OCI-LY7 (cell line): ENCODE measurements around the gene FAR1. TPM values are rescaled to one million over a fixed set of nuclear protein-coding genes. Genes with fewer than 3 reads are reported as not detected.
"Not testable (repeated sequence)": the region's sequence is repeated elsewhere in the genome, so short reads cannot be mapped to it uniquely, and the experiment has no call there.

Experiments
- BruUV-seq: library from RNA; stranded (reverse); fragments of 400-500 nt; replicated peaks from 2 replicates; lab custom pipeline; 2021; lab: Mats Ljungman, UMichigan
- CTCF ChIA-PET: fragments of 300-600 bp; sonication (Branson Sonifier 250); formaldehyde crosslinking; loops from one replicate; lab custom pipeline; 2022; ENCODE audit warnings: antibody characterized with exemption; ENCODE audit not compliant: unreplicated experiment; lab: Charles Lee
- POLR2A ChIA-PET: fragments of 300-600 bp; sonication (Branson Sonifier 250); formaldehyde crosslinking; loops from one replicate; lab custom pipeline; 2022; ENCODE audit warnings: antibody characterized with exemption; lab: Charles Lee
- DNase-seq: peaks from one replicate; pipeline ENCODE4 v3.0.0-alpha.2; 2015; ENCODE audit warnings: low spot score
- H2AFZ ChIP-seq: fragments of 200-600 bp; sonication (generic), shearing (Covaris generic); 2 replicates; pipeline ENCODE4 v1.6.1; 2014; ENCODE audit warnings: mild to moderate bottlenecking, antibody characterized with exemption, low read length, moderate library complexity
- H3K27ac ChIP-seq: fragments of 200-600 bp; sonication (generic); 2 replicates; pipeline ENCODE4 v1.5.1; 2014; ENCODE audit warnings: mixed run types, low read depth, mild to moderate bottlenecking, moderate library complexity, low read length, inconsistent platforms; ENCODE audit not compliant: poor library complexity, severe bottlenecking
- H3K36me3 ChIP-seq: fragments of 200-600 bp; sonication (generic); 2 replicates; pipeline ENCODE4 v1.6.1; 2014; ENCODE audit warnings: mild to moderate bottlenecking, antibody characterized with exemption, low read length, moderate library complexity, mixed read lengths; ENCODE audit not compliant: insufficient read depth
- H3K4me1 ChIP-seq: fragments of 200-600 bp; sonication (generic); 2 replicates; pipeline ENCODE4 v1.5.1; 2014; ENCODE audit warnings: mild to moderate bottlenecking, low read length; ENCODE audit not compliant: insufficient read depth, poor library complexity, severe bottlenecking
- H3K4me2 ChIP-seq: fragments of 200-600 bp; sonication (generic); 2 replicates; pipeline ENCODE4 v1.6.1; 2014; ENCODE audit warnings: mild to moderate bottlenecking, low read length
- H3K4me3 ChIP-seq: fragments of 200-600 bp; sonication (generic); 2 replicates; pipeline ENCODE4 v1.5.1; 2014; ENCODE audit warnings: mild to moderate bottlenecking, low read depth, low read length; ENCODE audit not compliant: poor library complexity, severe bottlenecking
- H3K79me2 ChIP-seq: fragments of 200-600 bp; sonication (generic); 2 replicates; pipeline ENCODE4 v1.6.1; 2016; ENCODE audit warnings: low read depth, mild to moderate bottlenecking, low read length, moderate library complexity, mixed read lengths; ENCODE audit not compliant: insufficient read depth
- H3K9me2 ChIP-seq: fragments of 200-600 bp; sonication (generic); 2 replicates; pipeline ENCODE4 v1.6.1; 2016; ENCODE audit warnings: mild to moderate bottlenecking, low read length, mixed read lengths; ENCODE audit not compliant: insufficient read depth
- H3K9me3 ChIP-seq: fragments of 200-600 bp; sonication (generic); 2 replicates; pipeline ENCODE4 v1.6.1; 2014; ENCODE audit warnings: mild to moderate bottlenecking, mixed run types, low read length, mixed read lengths
- H4K20me1 ChIP-seq: fragments of 200-600 bp; sonication (generic); 2 replicates; pipeline ENCODE4 v1.6.1; 2014; ENCODE audit warnings: mild to moderate bottlenecking, antibody characterized with exemption, low read length, moderate library complexity, mixed read lengths; ENCODE audit not compliant: insufficient read depth
- CTCF ChIP-seq: fragments of 200-600 bp; sonication (generic); conservative IDR thresholded peaks from 2 replicates; pipeline ENCODE4 v1.5.1; 2014; ENCODE audit warnings: mild to moderate bottlenecking, antibody characterized with exemption, low read length, moderate library complexity, mixed read lengths
- EZH2phosphoT487 ChIP-seq: fragments of 200-600 bp; sonication (generic); IDR thresholded peaks from 2 replicates; pipeline ENCODE4 v1.6.1; 2018; ENCODE audit warnings: low read depth, borderline replicate concordance, mild to moderate bottlenecking, mixed run types, antibody characterized with exemption, low read length, moderate library complexity, mixed read lengths
- intact Hi-C: fragments of 100-400 bp; cut with micrococcal nuclease; formaldehyde crosslinking; loops from one replicate; pipeline ENCODE4 v1.10.0; 2022; ENCODE audit not compliant: unreplicated experiment
- total RNA-seq, 2 experiments: library from RNA; depleted of rRNA in 1 of 2; stranded (reverse); fragments of >200 nt in 1 of 2; shearing (Covaris generic) in 1 of 2; gene quantifications; 2 replicates each; pipeline ENCODE4 v1.2.3, GENCODE V29; 2014 to 2022

Gene FAR1
- total RNA-seq, 2 experiments from 2014 or later: 52.1 to 87.7 TPM

- Histone ChIP-seq H3K4me1 (no peaks in the 10 kb centered on the region), H4K20me1 (no peaks in the 10 kb centered on the region), H3K4me3 (no peak overlapping the region), H3K79me2 (no peaks in the 10 kb centered on the region), H3K4me2 (no peak overlapping the region), H3K27ac (no peak overlapping the region), H3K9me2 (no peaks in the 10 kb centered on the region), H2AFZ (no peak overlapping the region), H3K9me3 (no peaks in the 10 kb centered on the region), H3K36me3 (no peaks in the 10 kb centered on the region)
- DNase-seq: no peak
- no peak for TF ChIP-seq EZH2phosphoT487
- no peak for TF ChIP-seq CTCF
- intact Hi-C loops: no loop called here
- ChIA-PET CTCF (no interaction called here), POLR2A (interaction anchor here (1.7 kb wide), 1 partner anchor 78 kb away, joined by 5 read pairs; no protein-coding TSS in a partner anchor)
- no TSS peak for BruUV-seq
Observed at GRCh38 chr11:13745165-13745564, 76.7 kb downstream of the FAR1 start.

GRCh38 chr11:13753316-13753715 lies 84.8 kb downstream of the FAR1 start:
- H3K4me2 ChIP-seq, H3K36me3 ChIP-seq, H3K4me1 ChIP-seq, H3K9me3 ChIP-seq, H3K27ac ChIP-seq, DNase-seq, BruUV-seq, H3K79me2 ChIP-seq, intact Hi-C loops, CTCF ChIA-PET, H3K4me3 ChIP-seq, H4K20me1 ChIP-seq, H2AFZ ChIP-seq, H3K9me2 ChIP-seq, POLR2A ChIA-PET: not testable (repeated sequence)

GRCh38 chr11:13759050-13759449 lies 90.6 kb downstream of the FAR1 start:
- no peak overlapping the region for H3K27ac ChIP-seq
- H3K4me1 ChIP-seq: no peaks in the 10 kb centered on the region
- H3K9me2 ChIP-seq: no peaks in the 10 kb centered on the region
- DNase-seq: no peak
- H3K36me3 ChIP-seq: no peaks in the 10 kb centered on the region
- H3K4me2 ChIP-seq: no peak overlapping the region
- TF ChIP-seq EZH2phosphoT487 (no peak), CTCF (no peak)
- no peaks in the 10 kb centered on the region for H4K20me1 ChIP-seq
- H2AFZ ChIP-seq: no peak overlapping the region
- H3K9me3 ChIP-seq: no peaks in the 10 kb centered on the region
- no peak overlapping the region for H3K4me3 ChIP-seq
- intact Hi-C loops: no loop called here
- CTCF ChIA-PET: no interaction called here
- POLR2A ChIA-PET: interaction anchor here (1.1 to 1.2 kb wide), 2 partner anchors 16 to 31 kb away, joined by 3 to 6 read pairs; no protein-coding TSS in a partner anchor
- no TSS peak for BruUV-seq
- H3K79me2 ChIP-seq: no peaks in the 10 kb centered on the region
